Activated T-helper 2 cell treated with anti-CD3 and anti-CD28 coated beads, Interferon-gamma antibody, Interleukin-2, Interleukin-4, amounts not matched to agents 10 μg/mL and 5 μg/mL and 100 μg/mL, durations not matched to agents 14 hours and 24 hours and 36 hours (primary cell): Measurements from ENCODE around the gene CLSTN1. TPM values are rescaled to one million over a fixed set of nuclear protein-coding genes. Genes with fewer than 3 reads are reported as not detected.

ENCODE experiments used
- DNase-seq: peaks from one replicate; pipeline ENCODE4 v3.0.0; 2021; ENCODE audit warnings: low spot score
- H3K27ac Mint-ChIP-seq: one replicate; pipeline ENCODE4 v1.8.0; 2021; ENCODE audit warnings: mixed read lengths
- H3K27me3 Mint-ChIP-seq: one replicate; pipeline ENCODE4 v1.8.0; 2021; ENCODE audit warnings: low read depth, mixed read lengths
- H3K36me3 Mint-ChIP-seq: one replicate; pipeline ENCODE4 v1.8.0; 2021; ENCODE audit warnings: low read depth, mixed read lengths
- H3K4me1 Mint-ChIP-seq: one replicate; pipeline ENCODE4 v1.8.0; 2021; ENCODE audit warnings: low read depth, mixed read lengths
- H3K4me3 Mint-ChIP-seq: one replicate; pipeline ENCODE4 v1.8.0; 2021; ENCODE audit warnings: low read depth, mild to moderate bottlenecking, moderate library complexity, mixed read lengths
- H3K9me3 Mint-ChIP-seq: one replicate; pipeline ENCODE4 v1.8.0; 2021; ENCODE audit warnings: mixed read lengths
- intact Hi-C: fragments of 100-400 bp; cut with micrococcal nuclease; formaldehyde crosslinking; loops from one replicate; pipeline ENCODE4 v1.15.1; 2023
- total RNA-seq: library from RNA; stranded (reverse); gene quantifications from 2 replicates; pipeline ENCODE4 v1.2.3, GENCODE V29; 2022

Gene CLSTN1
- total RNA-seq, 1 donor from 2014 or later: 46.5 TPM

DNA sequence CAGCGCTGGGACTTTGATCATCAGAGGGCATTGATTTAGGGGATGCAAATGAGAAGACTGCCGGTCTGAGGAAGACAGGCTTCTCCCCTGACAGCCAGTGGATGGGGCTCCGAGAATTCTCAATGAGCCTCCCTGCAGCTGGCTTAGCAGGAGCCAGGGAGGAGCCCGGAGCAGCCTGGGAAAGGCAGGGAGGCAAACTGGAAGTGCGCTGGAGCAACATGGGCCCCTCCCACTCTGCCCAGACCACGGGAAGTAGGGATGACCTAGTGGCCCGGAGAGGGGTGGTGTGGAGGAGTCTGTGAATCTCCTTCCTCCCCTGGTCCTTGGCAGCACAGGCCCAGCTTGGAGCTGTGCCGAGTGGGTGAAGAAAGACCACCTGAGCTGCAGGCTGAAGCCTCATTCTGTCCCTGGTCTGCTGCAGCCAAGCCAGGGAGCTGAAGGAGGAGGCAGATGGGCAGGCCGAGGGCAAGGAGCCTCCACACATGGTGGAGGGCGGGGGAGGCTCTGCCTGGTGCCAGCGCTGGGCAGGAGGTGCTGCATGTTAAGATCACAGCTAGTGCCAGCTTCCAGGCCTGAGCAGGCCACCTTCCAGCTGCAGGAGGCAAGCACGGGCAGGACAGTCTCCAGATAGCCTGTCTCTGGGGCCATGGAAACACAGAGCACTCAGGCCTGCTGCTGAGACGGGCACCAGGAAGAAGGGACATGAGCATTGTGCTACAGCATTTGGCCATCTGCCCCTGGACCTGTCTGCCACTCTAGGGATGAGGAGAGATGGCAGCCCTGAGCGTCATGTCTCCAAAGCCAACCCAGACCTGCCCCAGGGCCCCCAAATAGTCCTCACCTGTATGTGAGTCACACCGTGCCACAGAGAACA, 12.2 kb upstream of the CLSTN1 start:
- peaks cover 9% of the 10 kb centered on the region for H3K27me3 Mint-ChIP-seq
- no peak overlapping the region for H3K4me3 Mint-ChIP-seq
- no peaks in the 10 kb centered on the region for H3K4me1 Mint-ChIP-seq
- no peaks in the 10 kb centered on the region for H3K36me3 Mint-ChIP-seq
- no peak for DNase-seq
- H3K9me3 Mint-ChIP-seq: no peaks in the 10 kb centered on the region
- no peak overlapping the region for H3K27ac Mint-ChIP-seq
- intact Hi-C loops: no loop called here

DNA sequence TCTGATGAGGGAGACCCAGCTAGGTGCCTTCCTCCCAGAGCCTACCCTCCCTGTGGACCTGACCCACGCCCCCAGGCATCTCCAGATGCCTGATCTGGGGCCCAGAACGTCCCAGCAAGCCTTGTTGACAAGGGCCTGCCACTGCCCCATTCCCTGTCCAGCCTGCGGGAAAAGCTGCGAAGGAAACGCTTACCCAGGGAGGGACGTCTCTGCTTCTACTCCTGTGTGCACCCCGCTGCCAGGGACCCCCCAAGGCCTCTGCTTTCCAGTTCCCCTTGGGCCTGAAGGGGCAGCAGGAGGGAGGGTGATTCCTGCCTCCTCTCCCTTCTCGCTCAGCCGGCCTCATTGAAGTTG, 11.6 kb upstream of the CLSTN1 start:
- Mint-ChIP-seq H3K4me1 (no peaks in the 10 kb centered on the region), H3K4me3 (no peak overlapping the region), H3K27me3 (peaks cover 6% of the 10 kb centered on the region), H3K36me3 (no peaks in the 10 kb centered on the region), H3K27ac (no peak overlapping the region), H3K9me3 (no peaks in the 10 kb centered on the region)
- intact Hi-C loops: no loop called here
- no peak for DNase-seq

DNA sequence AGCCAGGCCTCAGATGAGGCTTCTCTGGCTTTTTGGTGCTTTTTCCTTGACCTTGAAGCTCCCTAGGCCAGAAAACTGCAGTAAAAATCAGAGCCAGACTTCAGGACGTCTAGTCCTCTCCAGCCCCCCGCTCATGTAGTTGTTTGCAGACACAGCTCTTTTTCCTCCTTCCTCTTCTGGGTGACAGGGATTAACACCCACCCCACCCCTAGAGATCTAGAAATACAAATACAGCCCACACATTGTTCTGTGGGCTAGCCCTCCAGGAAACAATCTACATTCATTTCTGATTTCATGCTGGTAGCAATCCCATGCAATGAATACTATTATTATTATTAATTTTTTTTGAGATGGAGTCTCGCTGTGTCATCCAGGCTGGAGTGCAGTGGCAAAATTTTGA, 9.9 kb upstream of the CLSTN1 start:
- Mint-ChIP-seq H3K36me3 (no peaks in the 10 kb centered on the region), H3K27me3 (peaks cover 5% of the 10 kb centered on the region), H3K9me3 (no peaks in the 10 kb centered on the region), H3K27ac (no peak overlapping the region), H3K4me3 (no peak overlapping the region), H3K4me1 (no peaks in the 10 kb centered on the region)
- intact Hi-C loops: no loop called here
- no peak for DNase-seq

DNA sequence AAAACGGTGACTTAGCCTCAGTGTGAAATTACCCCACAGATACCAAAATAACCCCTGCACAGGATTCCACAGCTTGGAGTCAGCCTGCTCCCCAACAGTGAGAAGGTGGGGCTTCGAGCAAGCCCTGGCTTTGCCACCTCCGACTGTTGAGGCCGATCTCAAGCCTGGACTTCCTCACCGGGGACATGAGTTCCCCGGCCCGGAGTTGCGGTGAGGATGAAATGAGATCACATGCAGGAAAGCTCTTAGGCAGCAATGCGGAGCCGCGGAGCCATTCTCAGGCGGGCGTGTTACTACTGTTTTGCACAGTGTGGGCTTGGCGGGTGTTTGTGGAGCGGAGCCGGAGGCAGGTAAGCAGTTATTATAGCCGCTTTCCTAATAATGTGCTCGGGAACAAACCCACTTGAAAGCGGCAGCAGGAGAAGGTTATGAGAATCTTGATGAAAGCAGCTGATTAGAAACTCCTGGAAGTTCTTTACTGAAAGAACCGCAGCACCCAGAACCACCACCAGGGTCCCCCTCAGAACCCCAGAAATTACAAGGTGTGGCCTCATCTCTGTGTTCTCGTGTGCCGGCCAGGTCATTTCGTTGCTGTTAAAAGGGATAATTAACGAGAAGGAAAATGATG, 3.9 kb upstream of the CLSTN1 start:
- H3K4me1 Mint-ChIP-seq: peaks cover 18% of the 10 kb centered on the region
- DNase-seq: no peak
- no peak overlapping the region for H3K4me3 Mint-ChIP-seq
- H3K36me3 Mint-ChIP-seq: no peaks in the 10 kb centered on the region
- H3K9me3 Mint-ChIP-seq: no peaks in the 10 kb centered on the region
- H3K27me3 Mint-ChIP-seq: peaks cover 14% of the 10 kb centered on the region
- intact Hi-C loops: loop anchor here (10.0 kb wide), 1 partner anchor 867 kb away; no protein-coding TSS in a partner anchor
- H3K27ac Mint-ChIP-seq: no peak overlapping the region

DNA sequence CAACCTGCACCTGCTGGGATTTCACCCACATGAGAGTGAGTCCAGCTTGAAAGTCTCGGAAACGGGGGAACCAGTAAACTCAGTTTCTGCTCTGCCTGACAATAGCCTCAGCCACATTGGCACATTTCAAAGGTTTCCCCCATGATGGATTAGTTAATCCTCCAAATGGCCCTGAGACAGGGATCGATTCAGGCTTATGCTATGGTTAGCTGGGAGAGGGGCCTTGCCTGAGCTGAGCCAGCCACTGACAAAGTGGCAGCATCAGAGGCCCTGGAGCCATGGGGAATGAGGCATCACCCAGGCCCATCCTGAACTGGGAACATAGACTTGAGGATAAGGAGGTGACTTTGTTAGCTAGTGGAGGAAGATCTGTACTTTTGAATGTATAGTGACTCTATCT, 2.9 kb upstream of the CLSTN1 start:
- no peaks in the 10 kb centered on the region for H3K9me3 Mint-ChIP-seq
- H3K4me1 Mint-ChIP-seq: peaks cover 28% of the 10 kb centered on the region
- no peak overlapping the region for H3K4me3 Mint-ChIP-seq
- intact Hi-C loops: loop anchor here (10.0 kb wide), 1 partner anchor 868 kb away; no protein-coding TSS in a partner anchor
- H3K27me3 Mint-ChIP-seq: peaks cover 16% of the 10 kb centered on the region
- H3K27ac Mint-ChIP-seq: no peak overlapping the region
- no peaks in the 10 kb centered on the region for H3K36me3 Mint-ChIP-seq
- no peak for DNase-seq

DNA sequence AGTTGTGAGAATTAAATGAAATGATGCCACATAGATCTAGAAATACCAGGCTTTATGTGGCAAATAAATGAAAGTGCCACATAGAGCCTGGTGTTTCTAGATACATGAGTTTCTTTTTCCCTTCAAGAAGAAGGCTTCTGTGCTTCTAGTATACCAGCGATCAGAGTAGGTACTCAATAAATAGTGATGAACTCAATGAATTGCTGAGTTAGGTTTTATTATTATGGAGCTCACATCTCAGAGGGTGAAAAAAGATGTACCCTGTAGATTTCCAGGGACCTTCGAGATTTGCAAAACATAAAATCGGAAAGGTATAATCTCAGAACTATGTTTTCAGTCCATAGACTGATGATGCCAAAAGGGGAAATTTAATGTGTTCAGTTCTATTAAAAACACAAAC, 2.3 kb upstream of the CLSTN1 start:
- Mint-ChIP-seq H3K4me1 (peaks cover 28% of the 10 kb centered on the region), H3K36me3 (no peaks in the 10 kb centered on the region), H3K27ac (no peak overlapping the region), H3K9me3 (no peaks in the 10 kb centered on the region), H3K27me3 (peaks cover 16% of the 10 kb centered on the region), H3K4me3 (no peak overlapping the region)
- DNase-seq: no peak
- intact Hi-C loops: loop anchor here (10.0 kb wide), 1 partner anchor 869 kb away; no protein-coding TSS in a partner anchor

DNA sequence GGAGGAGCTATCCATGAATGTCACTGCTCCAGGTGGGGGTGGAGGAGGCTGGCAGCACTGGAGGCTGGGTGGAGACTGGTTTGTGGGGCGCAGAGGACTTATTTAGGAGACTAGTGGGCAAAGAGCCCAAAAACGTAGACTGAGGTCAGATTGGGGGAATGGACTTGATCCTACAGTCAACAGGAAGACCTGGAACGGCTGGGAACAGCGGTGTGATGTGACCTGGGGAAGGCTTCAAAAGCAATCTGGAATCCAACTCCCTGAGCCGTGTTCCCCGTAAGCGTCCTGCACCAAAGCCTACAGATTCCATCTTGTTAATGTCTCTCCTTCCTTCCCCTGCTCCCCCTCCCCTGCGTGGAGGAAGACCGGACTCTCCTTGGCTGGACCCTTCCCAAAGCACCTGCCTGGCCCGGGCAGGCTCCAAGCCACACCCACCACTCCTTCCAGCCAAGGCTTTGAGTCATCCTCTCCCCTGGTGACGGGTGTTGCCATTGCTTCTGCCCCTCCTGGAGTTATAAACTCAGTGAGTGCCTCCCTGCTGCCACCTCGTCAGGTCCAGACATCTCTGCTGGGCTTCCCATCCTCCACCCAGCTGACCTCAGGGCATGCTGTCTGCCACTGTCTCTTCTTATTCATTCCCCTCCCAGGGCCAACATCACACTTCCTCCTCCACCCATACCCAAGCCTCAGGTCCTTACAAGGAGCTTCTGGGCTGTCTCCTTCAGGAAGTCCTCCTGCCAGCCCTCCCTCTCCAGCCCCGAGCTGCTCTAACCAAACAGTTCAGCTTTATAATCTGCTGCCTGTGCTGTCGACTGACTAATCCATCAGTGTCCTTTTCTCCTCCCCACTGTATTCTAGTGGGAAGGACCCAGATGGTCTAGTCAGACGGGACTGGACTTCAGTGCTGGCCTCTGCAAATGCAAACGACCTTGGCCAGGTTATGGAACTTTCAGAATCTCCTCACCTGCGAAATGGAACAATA, 1.6 kb upstream of the CLSTN1 start:
- H3K4me3 Mint-ChIP-seq: peak overlapping the region; percentile 52
- intact Hi-C loops: loop anchor here (10.0 kb wide), 1 partner anchor 869 kb away; no protein-coding TSS in a partner anchor

DNA sequence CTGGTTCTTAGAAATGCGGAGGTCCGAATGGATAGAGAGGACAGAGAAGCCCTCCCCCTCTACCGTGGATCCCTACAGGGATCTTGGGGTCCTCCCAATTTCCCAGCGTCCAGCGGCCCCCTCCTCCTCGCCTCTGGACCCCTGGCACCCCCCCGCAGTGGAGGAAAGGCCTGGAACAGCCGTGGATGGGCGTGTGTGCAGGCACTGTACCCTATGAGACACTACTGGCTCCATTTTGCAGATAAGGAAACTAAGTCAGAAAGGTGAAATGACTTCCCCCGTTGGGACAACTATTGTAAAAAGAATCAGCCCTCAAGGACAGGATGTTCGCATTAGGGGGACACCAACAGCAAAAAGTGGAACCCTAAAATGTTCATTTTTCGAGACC, 931 bp upstream of the CLSTN1 start:
- H3K9me3 Mint-ChIP-seq: no peaks in the 10 kb centered on the region
- DNase-seq: no peak
- no peak overlapping the region for H3K27ac Mint-ChIP-seq
- H3K27me3 Mint-ChIP-seq: peaks cover 16% of the 10 kb centered on the region
- H3K36me3 Mint-ChIP-seq: peaks cover 8% of the 10 kb centered on the region
- intact Hi-C loops: loop anchor here (5.0 to 10.0 kb wide), 3 partner anchors 37 to 870 kb away; no protein-coding TSS in a partner anchor
- peak overlapping the region; percentile 52 for H3K4me3 Mint-ChIP-seq
- H3K4me1 Mint-ChIP-seq: peaks cover 31% of the 10 kb centered on the region

More for the DNA sequence above, 1.6 kb upstream of the CLSTN1 start:
- no peak overlapping the region for H3K27ac Mint-ChIP-seq
- H3K36me3 Mint-ChIP-seq: peaks cover 4% of the 10 kb centered on the region
- peaks cover 31% of the 10 kb centered on the region for H3K4me1 Mint-ChIP-seq
- H3K9me3 Mint-ChIP-seq: no peaks in the 10 kb centered on the region
- H3K27me3 Mint-ChIP-seq: peaks cover 18% of the 10 kb centered on the region
- peak; percentile 28 for DNase-seq

DNA sequence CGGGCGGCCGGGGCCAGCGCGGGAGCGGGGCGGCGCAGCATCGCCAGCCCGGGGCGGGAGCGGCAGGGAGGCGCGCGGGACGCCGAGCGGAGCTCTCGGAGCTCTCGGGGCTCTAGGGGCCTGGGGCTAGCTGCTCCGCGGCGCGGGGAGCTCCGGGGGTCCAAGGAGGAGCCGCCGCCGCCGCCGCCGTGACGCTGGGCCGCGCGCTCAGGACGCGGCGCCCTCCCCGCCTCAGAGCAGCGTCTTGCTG, 147 bp downstream of the CLSTN1 start:
- Mint-ChIP-seq H3K36me3 (peaks cover 11% of the 10 kb centered on the region), H3K4me1 (peaks cover 31% of the 10 kb centered on the region), H3K4me3 (peak overlapping the region; percentile 42), H3K9me3 (no peaks in the 10 kb centered on the region), H3K27ac (no peak overlapping the region), H3K27me3 (peaks cover 15% of the 10 kb centered on the region)
- intact Hi-C loops: loop anchor here (2.0 to 10.0 kb wide), 4 partner anchors 23 to 871 kb away; no protein-coding TSS in a partner anchor
- no peak for DNase-seq

DNA sequence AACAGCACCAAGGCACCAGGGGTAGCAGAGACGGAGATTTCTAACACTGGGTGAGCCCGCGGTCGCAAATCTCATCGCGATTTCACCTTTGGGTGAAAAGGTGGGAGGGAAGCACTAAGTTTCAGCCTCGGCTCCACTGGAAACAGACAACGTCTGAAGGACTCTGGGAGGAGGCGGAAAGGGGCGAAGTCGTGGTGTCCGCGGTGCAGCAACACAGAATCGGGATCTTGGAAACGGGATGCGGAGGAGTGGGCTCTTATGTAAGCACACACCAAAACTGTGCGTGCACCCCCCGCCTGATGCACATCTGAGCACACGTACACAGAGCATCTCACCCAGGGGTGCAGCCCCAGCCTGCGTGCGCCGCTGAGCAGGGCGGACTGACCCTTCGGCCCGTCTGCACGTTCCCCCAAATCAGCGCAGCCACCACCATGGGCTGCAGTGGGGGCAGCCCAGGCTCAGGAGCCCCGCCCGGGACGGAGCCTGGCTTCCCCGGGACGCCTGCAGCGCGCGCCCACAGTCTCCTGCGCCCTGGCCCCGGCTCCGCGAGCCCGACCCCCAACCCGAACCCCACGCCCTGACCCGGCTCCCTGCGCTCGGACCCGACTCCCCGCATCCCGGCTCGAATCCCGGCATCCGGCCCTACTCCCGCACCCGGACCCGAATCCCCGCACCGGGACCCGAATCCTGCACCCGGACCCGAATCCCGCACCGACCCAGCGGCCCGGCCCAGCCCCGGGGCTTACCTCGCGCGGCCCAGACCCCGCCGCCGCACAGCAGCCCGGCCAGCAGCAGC, 670 bp downstream of the CLSTN1 start:
- Mint-ChIP-seq H3K4me3 (peak overlapping the region; percentile 90), H3K27me3 (peaks cover 15% of the 10 kb centered on the region), H3K4me1 (peaks cover 31% of the 10 kb centered on the region), H3K9me3 (no peaks in the 10 kb centered on the region), H3K27ac (peak overlapping the region; percentile 73), H3K36me3 (peaks cover 11% of the 10 kb centered on the region)
- intact Hi-C loops: loop anchor here (2.0 to 10.0 kb wide), 4 partner anchors 22 to 872 kb away; no protein-coding TSS in a partner anchor
- DNase-seq: no peak

DNA sequence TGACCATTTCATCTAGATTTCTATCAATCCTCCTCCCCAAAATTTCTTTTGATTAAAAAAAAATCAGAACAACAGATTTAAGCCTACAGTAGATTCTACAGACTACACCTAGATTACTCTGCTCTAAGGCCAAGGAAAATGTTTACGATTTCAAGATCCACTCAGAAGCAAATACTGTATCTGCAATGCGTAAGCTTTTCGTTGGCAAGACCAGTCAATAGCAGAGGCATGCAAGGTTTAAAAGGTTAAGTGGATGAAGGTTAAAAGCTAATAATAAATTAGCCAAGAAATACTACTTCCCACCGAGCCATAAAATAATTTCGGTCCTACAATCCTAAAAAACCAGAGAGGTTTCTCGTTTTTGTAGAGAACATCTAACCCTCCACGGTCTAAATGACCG, 1.3 kb downstream of the CLSTN1 start:
- intact Hi-C loops: loop anchor here (2.0 to 10.0 kb wide), 4 partner anchors 22 to 872 kb away; no protein-coding TSS in a partner anchor
- H3K27ac Mint-ChIP-seq: peak overlapping the region; percentile 73
- H3K4me3 Mint-ChIP-seq: peak overlapping the region; percentile 90
- H3K36me3 Mint-ChIP-seq: peaks cover 11% of the 10 kb centered on the region
- DNase-seq: no peak
- H3K9me3 Mint-ChIP-seq: no peaks in the 10 kb centered on the region
- H3K27me3 Mint-ChIP-seq: peaks cover 11% of the 10 kb centered on the region
- H3K4me1 Mint-ChIP-seq: peaks cover 28% of the 10 kb centered on the region

DNA sequence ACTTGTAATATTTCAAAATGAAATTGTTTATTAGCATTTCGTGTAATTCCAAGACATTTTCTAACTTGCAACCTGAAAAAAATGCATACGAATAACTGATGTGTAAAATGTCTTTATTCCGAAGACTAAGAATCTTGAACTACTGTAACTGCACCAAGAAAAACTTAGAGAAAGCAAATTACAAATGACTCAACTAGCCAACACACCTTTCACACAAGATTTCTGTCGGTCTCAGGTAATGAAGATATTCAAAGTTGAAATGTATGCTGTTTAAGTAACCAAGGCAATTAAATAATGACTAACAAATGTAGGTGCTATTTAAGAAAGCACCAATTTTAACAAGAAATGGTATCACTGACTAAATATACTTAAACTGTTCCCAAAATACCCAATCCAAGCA, 2.1 kb downstream of the CLSTN1 start:
- no peak overlapping the region for H3K27ac Mint-ChIP-seq
- peaks cover 11% of the 10 kb centered on the region for H3K36me3 Mint-ChIP-seq
- peak overlapping the region; percentile 90 for H3K4me3 Mint-ChIP-seq
- DNase-seq: no peak
- no peaks in the 10 kb centered on the region for H3K9me3 Mint-ChIP-seq
- peaks cover 11% of the 10 kb centered on the region for H3K27me3 Mint-ChIP-seq
- peaks cover 28% of the 10 kb centered on the region for H3K4me1 Mint-ChIP-seq
- intact Hi-C loops: loop anchor here (2.0 to 10.0 kb wide), 4 partner anchors 21 to 873 kb away; no protein-coding TSS in a partner anchor
